HEK293 (cell line): ENCODE results near the gene COBL.

Source experiments
- CTCF ChIA-PET: fragments of 350-600 bp; formaldehyde crosslinking; extraction: SDS; loops from one replicate; lab custom pipeline; 2021; ENCODE audit warnings: antibody characterized with exemption; lab: Yijun Ruan, JAX
- POLR2A ChIA-PET: fragments of 300-600 bp; formaldehyde crosslinking; extraction: SDS; loops from one replicate; lab custom pipeline; 2020; ENCODE audit warnings: antibody characterized with exemption, inconsistent platforms; lab: Yijun Ruan, JAX
- H3K27ac ChIP-seq: fragments of 200-500 bp; sonication (Bioruptor generic); 2 replicates; pipeline ENCODE4 v1.5.1; 2014; ENCODE audit warnings: low read depth, low read length, control low read depth, inconsistent platforms; ENCODE audit errors: extremely low read depth
- H3K36me3 ChIP-seq, 2 experiments: fragments of 200-500 bp in 1 of 2; sonication (Bioruptor generic) in 1 of 2; 1 replicate in 1 of 2; 2 replicates in 1 of 2; pipeline ENCODE4 v1.5.1; 2014 to 2017; ENCODE audit warnings: inconsistent platforms in 2 of 2, low read length in 2 of 2; ENCODE audit not compliant: control insufficient read depth in 2 of 2, insufficient read depth in 1 of 2
- H3K4me1 ChIP-seq: fragments of 200-500 bp; sonication (Bioruptor generic); 2 replicates; pipeline ENCODE4 v1.5.1; 2014; ENCODE audit warnings: mild to moderate bottlenecking, low read length, inconsistent platforms; ENCODE audit not compliant: control insufficient read depth, insufficient read depth
- H3K4me3 ChIP-seq: 2 replicates; pipeline ENCODE4 v1.5.1; 2011; ENCODE audit warnings: low read depth, mild to moderate bottlenecking, control low read depth, low read length, moderate library complexity
- H3K9me3 ChIP-seq: fragments of 200-500 bp; sonication (Bioruptor generic); 2 replicates; pipeline ENCODE4 v1.5.1; 2014; ENCODE audit warnings: low read depth, low read length, inconsistent platforms; ENCODE audit not compliant: control insufficient read depth, insufficient read depth
- KLF10 ChIP-seq: fragments of 450-650 bp; IDR thresholded peaks from 2 replicates; pipeline ENCODE4 v1.5.1; 2018; ENCODE audit warnings: missing biosample characterization, mild to moderate bottlenecking, missing genetic modification characterization
- KLF7 ChIP-seq: fragments of 450-650 bp; formaldehyde crosslinking; IDR thresholded peaks from 2 replicates; pipeline ENCODE4 v1.5.1; 2016; ENCODE audit warnings: missing biosample characterization, missing genetic modification characterization, borderline replicate concordance
- SETDB1 ChIP-seq: IDR thresholded peaks from one replicate; pipeline ENCODE4 v1.6.1; 2017; ENCODE audit warnings: mild to moderate bottlenecking, low read length, moderate library complexity, mixed read lengths; ENCODE audit not compliant: insufficient read length
- SP7 ChIP-seq: fragments of 450-650 bp; formaldehyde crosslinking; IDR thresholded peaks from 2 replicates; pipeline ENCODE4 v1.5.1; 2016; ENCODE audit warnings: missing biosample characterization, missing genetic modification characterization
- TRIM28 ChIP-seq: IDR thresholded peaks from 2 replicates; pipeline ENCODE4 v1.6.1; 2011; ENCODE audit warnings: low read length, control low read depth, borderline replicate concordance
- ZBTB1 ChIP-seq: fragments of 450-650 bp; formaldehyde crosslinking; IDR thresholded peaks from 2 replicates; pipeline ENCODE4 v1.5.1; 2016; ENCODE audit warnings: missing biosample characterization, missing genetic modification characterization
- ZBTB17 ChIP-seq: fragments of 450-650 bp; formaldehyde crosslinking; IDR thresholded peaks from 2 replicates; pipeline ENCODE4 v1.5.1; 2016; ENCODE audit warnings: missing biosample characterization, missing genetic modification characterization
- ZBTB7A ChIP-seq: fragments of 450-650 bp; formaldehyde crosslinking; IDR thresholded peaks from 2 replicates; pipeline ENCODE4 v1.5.1; 2016; ENCODE audit warnings: low read depth, missing biosample characterization, missing genetic modification characterization
- ZEB2 ChIP-seq: fragments of 450-650 bp; formaldehyde crosslinking; IDR thresholded peaks from 2 replicates; pipeline ENCODE4 v1.5.1; 2016; ENCODE audit warnings: missing biosample characterization, missing genetic modification characterization
- ZNF202 ChIP-seq: fragments of 450-650 bp; formaldehyde crosslinking; IDR thresholded peaks from 2 replicates; pipeline ENCODE4 v1.5.1; 2016; ENCODE audit warnings: missing biosample characterization, missing genetic modification characterization, borderline replicate concordance
- ZNF214 ChIP-seq: fragments of 450-650 bp; formaldehyde crosslinking; IDR thresholded peaks from 2 replicates; pipeline ENCODE4 v1.5.1; 2017; ENCODE audit warnings: missing biosample characterization, mild to moderate bottlenecking, missing genetic modification characterization, borderline replicate concordance
- ZNF239 ChIP-seq: fragments of 450-650 bp; formaldehyde crosslinking; IDR thresholded peaks from 2 replicates; pipeline ENCODE4 v1.5.1; 2016; ENCODE audit warnings: missing biosample characterization, missing genetic modification characterization
- ZNF248 ChIP-seq: fragments of 450-650 bp; formaldehyde crosslinking; IDR thresholded peaks from 2 replicates; pipeline ENCODE4 v1.5.1; 2017; ENCODE audit warnings: missing biosample characterization, missing genetic modification characterization
- ZNF292 ChIP-seq: fragments of 450-650 bp; formaldehyde crosslinking; IDR thresholded peaks from 2 replicates; pipeline ENCODE4 v1.5.1; 2016; ENCODE audit warnings: low read depth, missing biosample characterization, missing genetic modification characterization, borderline replicate concordance
- ZNF302 ChIP-seq: fragments of 450-650 bp; formaldehyde crosslinking; IDR thresholded peaks from 2 replicates; pipeline ENCODE4 v1.5.1; 2016; ENCODE audit warnings: missing biosample characterization, missing genetic modification characterization, low read depth
- ZNF341 ChIP-seq: fragments of 450-650 bp; formaldehyde crosslinking; IDR thresholded peaks from 2 replicates; pipeline ENCODE4; 2016; ENCODE audit warnings: low read depth, missing biosample characterization, missing genetic modification characterization
- ZNF354C ChIP-seq: fragments of 450-650 bp; formaldehyde crosslinking; IDR thresholded peaks from 2 replicates; pipeline ENCODE4 v1.5.1; 2016; ENCODE audit warnings: missing biosample characterization, missing genetic modification characterization, low read depth, borderline replicate concordance
- ZNF366 ChIP-seq: fragments of 450-650 bp; formaldehyde crosslinking; conservative IDR thresholded peaks from 2 replicates; pipeline ENCODE4 v1.5.1; 2016; ENCODE audit warnings: missing biosample characterization, missing genetic modification characterization
- ZNF501 ChIP-seq: fragments of 450-650 bp; formaldehyde crosslinking; IDR thresholded peaks from 2 replicates; pipeline ENCODE4 v1.5.1; 2016; ENCODE audit warnings: missing biosample characterization, missing genetic modification characterization
- ZNF571 ChIP-seq: fragments of 450-650 bp; formaldehyde crosslinking; IDR thresholded peaks from 2 replicates; pipeline ENCODE4 v1.5.0; 2017; ENCODE audit warnings: missing biosample characterization, missing genetic modification characterization
- ZNF623 ChIP-seq: fragments of 450-650 bp; formaldehyde crosslinking; IDR thresholded peaks from 2 replicates; pipeline ENCODE4 v1.5.1; 2016; ENCODE audit warnings: missing biosample characterization, missing genetic modification characterization
- ZNF654 ChIP-seq: fragments of 450-650 bp; formaldehyde crosslinking; IDR thresholded peaks from 2 replicates; pipeline ENCODE4 v1.5.1; 2016; ENCODE audit warnings: low read depth, missing biosample characterization, missing genetic modification characterization
- ZXDB ChIP-seq: fragments of 450-650 bp; formaldehyde crosslinking; IDR thresholded peaks from 2 replicates; pipeline ENCODE4 v1.5.1; 2016; ENCODE audit warnings: missing biosample characterization, missing genetic modification characterization
- TF ChIP-seq, protein P1 (sequence below): fragments of 450-650 bp; formaldehyde crosslinking; IDR thresholded peaks from 2 replicates; pipeline ENCODE4 v1.5.1; 2017; ENCODE audit warnings: missing biosample characterization, missing genetic modification characterization
- TF ChIP-seq, protein P2 (sequence below): fragments of 450-650 bp; formaldehyde crosslinking; IDR thresholded peaks from 2 replicates; pipeline ENCODE4 v1.5.1; 2017; ENCODE audit warnings: missing biosample characterization, missing genetic modification characterization

The COBL gene

DNA sequence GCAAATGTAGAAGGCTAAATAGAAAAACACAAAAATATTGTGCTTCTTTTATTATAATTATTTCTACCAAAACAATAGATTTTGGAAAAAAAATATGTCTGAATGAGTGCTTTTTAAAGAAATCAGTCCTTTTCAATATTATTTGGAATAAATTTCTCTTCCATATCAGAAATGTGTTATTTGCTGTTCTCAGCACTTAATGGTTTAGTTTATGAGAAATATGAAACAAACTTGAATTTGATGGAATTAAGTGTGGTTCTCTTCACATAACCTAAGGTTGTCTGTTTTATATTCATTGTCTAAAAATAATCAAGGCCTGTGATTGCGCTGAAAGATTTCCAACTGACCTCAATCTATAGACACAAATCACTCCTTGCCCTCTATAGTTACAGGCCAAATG lies 203.0 kb downstream of the COBL start:
- ChIA-PET POLR2A (no interaction called here), CTCF (interaction anchor here (1.1 kb wide), 1 partner anchor 434 kb away, joined by 3 read pairs; no protein-coding TSS in a partner anchor)
- Histone ChIP-seq H3K4me3 (no peak overlapping the region), H3K27ac (no peak overlapping the region), H3K4me1 (no peaks in the 10 kb centered on the region), H3K9me3 (no peaks in the 10 kb centered on the region), H3K36me3 (no peaks in the 10 kb centered on the region)
- TF ChIP-seq ZNF202 (tag by site-specific recombination): no peak
- no peak for TF ChIP-seq ZEB2 (tag by site-specific recombination)
- no peak for TF ChIP-seq ZNF341 (tag by site-specific recombination)
- TF ChIP-seq ZNF623 (tag by site-specific recombination): no peak
- no peak for TF ChIP-seq ZNF248 (tag by site-specific recombination)
- no peak for TF ChIP-seq TRIM28
- TF ChIP-seq ZNF302 (tag by site-specific recombination): no peak

DNA sequence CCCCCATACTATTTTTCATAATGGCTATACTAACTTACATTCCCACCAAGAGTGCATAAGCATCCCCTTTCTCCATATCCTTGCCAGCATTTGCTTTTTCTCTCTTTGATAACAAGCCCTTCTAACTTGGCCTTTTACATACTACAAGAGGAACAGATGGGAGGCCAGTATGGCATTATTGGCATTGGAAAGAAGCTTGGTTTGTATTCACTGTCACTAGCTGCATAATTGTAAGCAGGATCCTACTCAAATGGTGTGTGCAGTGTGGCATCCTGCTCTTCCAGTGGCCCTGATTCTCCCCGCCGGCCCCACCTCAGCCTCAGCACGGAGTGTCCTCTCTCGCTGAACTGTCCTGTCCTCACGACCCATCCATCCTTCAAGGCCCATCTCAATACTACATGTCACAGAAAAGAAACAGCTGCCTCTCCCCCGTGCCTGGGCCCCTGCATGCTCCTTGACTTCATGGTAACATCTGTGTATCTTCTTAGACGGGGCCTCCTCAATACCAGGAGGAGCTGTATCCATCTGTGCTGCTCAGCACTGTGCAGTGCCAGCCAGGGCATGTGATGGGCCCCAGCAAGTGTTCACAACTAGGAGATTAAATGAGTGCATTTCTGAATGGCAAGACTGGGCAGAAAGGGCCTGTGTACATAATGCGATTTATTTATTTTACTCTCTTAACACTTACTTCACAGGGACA lies 205.2 kb downstream of the COBL start:
- H3K27ac ChIP-seq: no peak overlapping the region
- TF ChIP-seq TRIM28 (no peak), ZNF354C (tag by site-specific recombination) (no peak), ZNF292 (tag by site-specific recombination) (no peak)
- H3K4me3 ChIP-seq: no peak overlapping the region
- CTCF ChIA-PET: interaction anchor here (0.6 kb wide), 1 partner anchor 117 kb away, joined by 4 read pairs; no protein-coding TSS in a partner anchor
- no peaks in the 10 kb centered on the region for H3K9me3 ChIP-seq
- H3K36me3 ChIP-seq: no peaks in the 10 kb centered on the region
- POLR2A ChIA-PET: no interaction called here
- H3K4me1 ChIP-seq: no peaks in the 10 kb centered on the region

DNA sequence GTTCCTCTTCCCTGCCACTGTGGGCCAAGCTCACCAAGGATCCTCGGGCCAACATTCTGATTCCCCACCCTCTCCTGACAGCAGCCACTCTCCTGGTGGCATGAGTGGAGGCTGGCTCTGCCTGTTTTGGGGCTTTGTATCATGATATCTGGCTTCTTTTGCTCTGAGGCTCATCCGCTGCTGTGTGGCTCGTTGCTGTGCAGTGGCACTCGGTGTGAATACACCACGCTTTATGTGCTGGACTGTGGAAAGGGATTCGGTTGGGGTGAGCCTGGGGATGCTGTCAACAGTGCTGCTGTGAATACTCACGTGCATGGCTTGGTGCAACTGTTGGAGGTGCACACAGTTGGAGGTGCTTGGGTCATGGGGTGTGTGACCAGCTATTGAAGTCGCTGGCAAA lies 208.5 kb downstream of the COBL start:
- ChIA-PET POLR2A (no interaction called here), CTCF (no interaction called here)
- Histone ChIP-seq H3K27ac (no peak overlapping the region), H3K4me1 (no peaks in the 10 kb centered on the region), H3K36me3 (no peaks in the 10 kb centered on the region), H3K4me3 (no peak overlapping the region), H3K9me3 (no peaks in the 10 kb centered on the region)
- no peak for TF ChIP-seq SP7 (tag by site-specific recombination)
- no peak for TF ChIP-seq ZBTB7A (tag by site-specific recombination)
- TF ChIP-seq ZXDB: no peak
- TF ChIP-seq ZNF366 (tag by site-specific recombination): no peak
- no peak for TF ChIP-seq ZNF501 (tag by site-specific recombination)
- TF ChIP-seq, protein P1, sequence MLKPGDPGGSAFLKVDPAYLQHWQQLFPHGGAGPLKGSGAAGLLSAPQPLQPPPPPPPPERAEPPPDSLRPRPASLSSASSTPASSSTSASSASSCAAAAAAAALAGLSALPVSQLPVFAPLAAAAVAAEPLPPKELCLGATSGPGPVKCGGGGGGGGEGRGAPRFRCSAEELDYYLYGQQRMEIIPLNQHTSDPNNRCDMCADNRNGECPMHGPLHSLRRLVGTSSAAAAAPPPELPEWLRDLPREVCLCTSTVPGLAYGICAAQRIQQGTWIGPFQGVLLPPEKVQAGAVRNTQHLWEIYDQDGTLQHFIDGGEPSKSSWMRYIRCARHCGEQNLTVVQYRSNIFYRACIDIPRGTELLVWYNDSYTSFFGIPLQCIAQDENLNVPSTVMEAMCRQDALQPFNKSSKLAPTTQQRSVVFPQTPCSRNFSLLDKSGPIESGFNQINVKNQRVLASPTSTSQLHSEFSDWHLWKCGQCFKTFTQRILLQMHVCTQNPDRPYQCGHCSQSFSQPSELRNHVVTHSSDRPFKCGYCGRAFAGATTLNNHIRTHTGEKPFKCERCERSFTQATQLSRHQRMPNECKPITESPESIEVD (tag by site-specific recombination): no peak
- TF ChIP-seq ZNF654 (tag by site-specific recombination): no peak
- TF ChIP-seq ZBTB17 (tag by site-specific recombination): no peak
- no peak for TF ChIP-seq ZNF214 (tag by site-specific recombination)
- no peak for TF ChIP-seq SETDB1
- TF ChIP-seq ZBTB1 (tag by site-specific recombination): no peak
- TF ChIP-seq, protein P2, sequence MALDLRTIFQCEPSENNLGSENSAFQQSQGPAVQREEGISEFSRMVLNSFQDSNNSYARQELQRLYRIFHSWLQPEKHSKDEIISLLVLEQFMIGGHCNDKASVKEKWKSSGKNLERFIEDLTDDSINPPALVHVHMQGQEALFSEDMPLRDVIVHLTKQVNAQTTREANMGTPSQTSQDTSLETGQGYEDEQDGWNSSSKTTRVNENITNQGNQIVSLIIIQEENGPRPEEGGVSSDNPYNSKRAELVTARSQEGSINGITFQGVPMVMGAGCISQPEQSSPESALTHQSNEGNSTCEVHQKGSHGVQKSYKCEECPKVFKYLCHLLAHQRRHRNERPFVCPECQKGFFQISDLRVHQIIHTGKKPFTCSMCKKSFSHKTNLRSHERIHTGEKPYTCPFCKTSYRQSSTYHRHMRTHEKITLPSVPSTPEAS (tag by site-specific recombination): no peak
- no peak for TF ChIP-seq KLF7 (tag by site-specific recombination)
- TF ChIP-seq ZNF571 (tag by site-specific recombination): no peak
- TF ChIP-seq ZNF239 (tag by site-specific recombination): no peak
- TF ChIP-seq KLF10 (tag by site-specific recombination): no peak
